GM20000 (cell line): ENCODE measurements around the gene HMCN2.

Experiments used
- DNase-seq: peaks from one replicate; pipeline ENCODE4 v3.0.0; 2012; ENCODE audit warnings: low spot score
- CTCF ChIP-seq: IDR thresholded peaks from 2 replicates; pipeline ENCODE4 v1.5.1; 2012; ENCODE audit warnings: mild to moderate bottlenecking, control low read depth; ENCODE audit errors: extremely low read depth, missing control alignments

HMCN2 gene

GRCh38 chr9:130265431-130266235, at the start of gene HMCN2:
Gene HMCN2, plus strand, starts transcription at chr9:130265760. Its CDS starts 119 bp downstream, at chr9:130265879.
- TF ChIP-seq CTCF: no peak
- DNase-seq: no peak

GRCh38 chr9:130217838-130218237, 47.7 kb upstream of the HMCN2 start:
- no peak for DNase-seq
- no peak for TF ChIP-seq CTCF

- DNase-seq: no peak
- no peak for TF ChIP-seq CTCF
These were observed 45.9 kb upstream of the HMCN2 start for GRCh38 chr9:130219661-130220096.

GRCh38 chr9:130220352-130220751, 45.2 kb upstream of the HMCN2 start:
- no peak for DNase-seq
- TF ChIP-seq CTCF: no peak

GRCh38 chr9:130222833-130223232, 42.7 kb upstream of the HMCN2 start:
- no peak for TF ChIP-seq CTCF
- DNase-seq: no peak

- no peak for TF ChIP-seq CTCF
- no peak for DNase-seq
These were observed 40.5 kb upstream of the HMCN2 start for GRCh38 chr9:130225071-130225470.

GRCh38 chr9:130225586-130225985, 40.0 kb upstream of the HMCN2 start:
- TF ChIP-seq CTCF: no peak

More at GRCh38 chr9:130225586-130225985, 40.0 kb upstream of the HMCN2 start:
- DNase-seq: no peak
